IPS-15b (cell line): ENCODE measurements around the gene RASAL3.

Experiments
- H3K27me3 ChIP-seq: one replicate; pipeline ENCODE4 v1.6.1; 2013; ENCODE audit warnings: low read length; ENCODE audit not compliant: control insufficient read depth, insufficient read depth
- H3K36me3 ChIP-seq: one replicate; pipeline ENCODE4 v1.6.1; 2013; ENCODE audit warnings: low read length; ENCODE audit not compliant: control insufficient read depth, insufficient read depth
- H3K4me1 ChIP-seq: one replicate; pipeline ENCODE4 v1.6.1; 2013; ENCODE audit warnings: mild to moderate bottlenecking, low read length; ENCODE audit not compliant: control insufficient read depth, insufficient read depth
- H3K4me3 ChIP-seq: one replicate; pipeline ENCODE4 v1.5.1; 2013; ENCODE audit warnings: low read depth, low read length
- H3K9ac ChIP-seq: one replicate; pipeline ENCODE4 v1.6.1; 2013; ENCODE audit warnings: low read depth, mild to moderate bottlenecking, low read length
- H3K9me3 ChIP-seq: one replicate; pipeline ENCODE4 v1.6.1; 2013; ENCODE audit warnings: mild to moderate bottlenecking, low read length; ENCODE audit not compliant: control insufficient read depth, insufficient read depth

RASAL3 gene

DNA sequence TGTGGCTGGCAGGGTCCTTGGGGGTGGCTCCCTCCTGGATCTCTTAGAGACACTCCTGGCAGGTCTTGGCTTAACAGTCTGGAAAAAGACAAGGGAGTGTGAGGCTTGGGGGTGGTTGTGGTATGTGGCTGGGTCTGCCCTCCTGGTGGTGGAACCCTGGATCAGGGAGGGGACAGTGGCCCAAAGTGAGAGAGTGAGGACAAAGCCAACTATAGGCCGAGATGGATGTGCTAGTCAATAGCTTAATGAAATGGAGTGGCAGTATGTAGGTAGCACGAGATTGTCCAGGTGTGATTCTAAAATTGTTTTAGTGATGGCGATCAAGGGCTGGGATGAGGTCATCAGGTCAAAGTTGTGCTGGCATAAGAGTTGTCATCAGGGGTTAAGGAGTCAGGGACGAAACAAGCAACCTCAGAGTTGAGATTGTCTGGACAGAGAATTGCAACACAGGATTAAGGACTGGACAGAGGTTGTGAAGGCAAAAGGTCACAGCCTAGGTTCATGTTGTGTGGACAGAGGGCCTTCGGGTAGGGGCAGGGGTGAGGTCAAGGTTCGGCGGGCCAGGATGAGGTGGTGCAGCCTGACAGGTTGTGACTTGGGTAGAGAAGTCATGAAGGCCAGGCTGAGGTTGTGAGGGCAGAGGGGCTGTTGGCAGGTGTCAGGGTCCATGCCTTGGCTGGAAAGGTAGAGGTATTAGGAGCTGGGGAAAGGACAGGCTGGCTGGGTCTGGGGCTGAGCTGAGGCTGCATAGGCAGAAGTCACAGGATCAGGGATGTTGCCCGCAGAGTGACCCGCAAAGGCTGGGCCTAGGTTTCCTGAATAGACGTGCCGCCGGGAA is 4.5 kb upstream of the RASAL3 start:
- no peak overlapping the region for H3K9ac ChIP-seq
- no peaks in the 10 kb centered on the region for H3K4me1 ChIP-seq
- H3K4me3 ChIP-seq: peak overlapping the region; percentile 77

DNA sequence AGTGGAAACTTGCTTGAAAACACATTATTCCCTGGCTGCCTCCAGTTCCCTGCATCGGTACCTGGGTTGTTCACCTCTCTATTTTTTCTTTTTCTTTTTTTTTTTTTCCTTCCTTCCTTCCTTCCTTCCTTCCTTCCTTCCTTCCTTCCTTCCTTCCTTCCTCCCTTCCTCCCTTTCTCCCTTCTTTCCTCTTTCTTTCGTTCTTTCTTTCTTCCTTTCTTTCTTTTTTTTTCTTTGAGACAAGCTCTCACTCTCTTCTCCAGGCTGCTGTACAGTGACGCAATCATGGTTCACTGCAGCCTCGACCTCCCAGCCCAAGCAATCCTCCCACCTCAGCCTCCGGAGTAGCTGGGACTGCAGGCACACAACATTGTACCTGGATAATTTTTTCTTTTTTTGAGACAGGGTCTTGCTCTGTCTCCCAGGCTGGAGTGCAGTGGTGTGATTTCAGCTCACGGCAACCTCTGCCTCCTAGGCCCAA is 3.4 kb upstream of the RASAL3 start:
- no peaks in the 10 kb centered on the region for H3K9me3 ChIP-seq
- H3K27me3 ChIP-seq: peaks cover 58% of the 10 kb centered on the region
- no peak overlapping the region for H3K4me3 ChIP-seq
- H3K36me3 ChIP-seq: peaks cover 2% of the 10 kb centered on the region
- no peaks in the 10 kb centered on the region for H3K4me1 ChIP-seq
- no peak overlapping the region for H3K9ac ChIP-seq

More for the DNA sequence above, 4.5 kb upstream of the RASAL3 start:
- Histone ChIP-seq H3K27me3 (peaks cover 54% of the 10 kb centered on the region), H3K36me3 (peaks cover 2% of the 10 kb centered on the region), H3K9me3 (no peaks in the 10 kb centered on the region)

DNA sequence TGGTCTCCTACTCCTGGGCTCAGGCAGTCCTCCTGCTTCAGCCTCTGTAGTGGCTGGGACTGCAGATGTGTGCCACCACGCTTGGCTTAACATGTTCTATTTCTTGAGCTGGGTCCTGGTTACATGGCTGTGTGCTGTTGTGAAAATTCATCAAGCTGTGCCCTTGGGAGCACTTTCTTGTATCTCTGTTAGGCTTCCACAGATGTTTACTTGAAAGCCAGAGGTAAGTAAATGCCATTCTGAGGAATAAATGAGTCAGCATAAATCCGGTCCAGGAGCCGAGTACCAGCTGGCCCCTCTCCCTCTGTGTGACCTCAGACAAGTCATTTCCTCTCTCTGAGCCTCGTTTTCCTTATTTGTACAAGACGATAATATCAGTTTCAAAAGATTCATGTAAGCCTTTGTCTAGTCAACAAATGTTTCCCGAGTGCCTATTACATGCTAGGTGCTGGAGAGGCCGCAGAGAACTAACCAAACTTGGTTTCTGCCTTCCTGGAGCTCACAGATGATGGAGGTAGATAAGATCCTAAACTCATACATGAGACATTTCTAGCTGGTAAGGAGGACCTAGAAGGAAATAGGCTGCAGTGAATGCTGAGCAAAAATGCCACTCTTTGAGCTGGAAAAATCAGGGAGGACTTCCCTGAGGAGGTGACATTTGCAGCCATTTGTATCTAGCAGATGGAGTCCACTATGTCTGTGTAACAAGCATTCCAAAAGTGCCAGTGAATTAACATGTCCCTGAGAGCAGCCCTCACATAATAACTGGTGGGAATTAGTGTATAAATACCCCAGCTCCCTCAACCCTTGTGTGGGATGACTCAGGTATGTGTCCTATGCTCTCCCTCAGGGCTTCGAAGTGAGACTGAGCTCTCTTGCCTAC is 2.7 kb upstream of the RASAL3 start:
- no peaks in the 10 kb centered on the region for H3K9me3 ChIP-seq
- H3K4me1 ChIP-seq: no peaks in the 10 kb centered on the region
- H3K9ac ChIP-seq: no peak overlapping the region
- peaks cover 54% of the 10 kb centered on the region for H3K27me3 ChIP-seq
- peaks cover 2% of the 10 kb centered on the region for H3K36me3 ChIP-seq
- no peak overlapping the region for H3K4me3 ChIP-seq

DNA sequence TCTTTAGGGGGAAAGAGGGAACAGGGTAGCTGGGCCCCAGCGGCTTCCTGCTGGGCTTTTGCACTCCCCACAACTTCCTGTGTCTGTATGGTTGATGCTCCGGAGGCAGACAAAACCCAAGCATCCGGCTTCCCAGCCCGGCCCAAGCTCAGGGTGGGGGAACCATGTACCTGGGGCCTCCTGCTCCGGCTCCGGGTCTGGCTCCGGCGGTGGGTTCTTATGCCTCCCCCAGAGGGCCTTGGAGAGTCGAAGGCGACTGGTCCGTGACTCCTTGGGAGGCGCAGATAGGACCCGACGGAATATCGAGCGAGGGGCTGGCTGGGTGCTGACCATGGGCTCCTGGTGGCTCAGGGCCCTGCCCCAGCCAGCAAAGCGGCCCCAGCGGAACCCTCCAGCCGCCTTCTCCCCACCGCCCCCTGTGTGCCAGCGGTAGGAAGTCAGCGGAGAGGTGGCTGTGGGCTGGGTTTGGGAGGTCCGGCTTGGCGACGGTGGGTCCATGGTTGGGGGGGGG is 428 bp downstream of the RASAL3 start:
- no peaks in the 10 kb centered on the region for H3K9me3 ChIP-seq
- H3K36me3 ChIP-seq: no peaks in the 10 kb centered on the region
- peaks cover 54% of the 10 kb centered on the region for H3K27me3 ChIP-seq
- H3K9ac ChIP-seq: peak overlapping the region; percentile 76
- H3K4me3 ChIP-seq: peak overlapping the region; percentile 51
- no peaks in the 10 kb centered on the region for H3K4me1 ChIP-seq

DNA sequence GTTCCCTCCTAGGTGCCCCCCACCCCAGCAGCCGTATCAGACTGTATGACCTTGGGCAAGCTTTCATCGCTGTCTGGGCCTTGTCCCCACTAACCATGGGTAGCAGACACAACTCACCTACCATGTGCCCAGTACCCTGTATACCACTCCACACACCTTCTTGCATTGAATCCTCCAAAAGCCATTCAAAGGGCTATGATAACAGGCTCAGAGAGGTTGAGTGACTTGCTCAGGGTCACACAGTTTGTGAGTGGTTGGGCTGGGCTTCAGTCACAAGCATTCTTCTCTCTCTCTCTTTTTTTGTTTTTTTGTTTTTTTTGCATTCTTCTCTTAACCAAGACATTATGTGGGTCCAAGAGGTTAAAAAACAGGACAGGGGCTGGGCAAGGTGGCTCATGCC is 2.6 kb downstream of the RASAL3 start:
- Histone ChIP-seq H3K9ac (no peak overlapping the region), H3K4me1 (peaks cover 2% of the 10 kb centered on the region), H3K4me3 (no peak overlapping the region), H3K36me3 (no peaks in the 10 kb centered on the region), H3K27me3 (peaks cover 51% of the 10 kb centered on the region), H3K9me3 (no peaks in the 10 kb centered on the region)

DNA sequence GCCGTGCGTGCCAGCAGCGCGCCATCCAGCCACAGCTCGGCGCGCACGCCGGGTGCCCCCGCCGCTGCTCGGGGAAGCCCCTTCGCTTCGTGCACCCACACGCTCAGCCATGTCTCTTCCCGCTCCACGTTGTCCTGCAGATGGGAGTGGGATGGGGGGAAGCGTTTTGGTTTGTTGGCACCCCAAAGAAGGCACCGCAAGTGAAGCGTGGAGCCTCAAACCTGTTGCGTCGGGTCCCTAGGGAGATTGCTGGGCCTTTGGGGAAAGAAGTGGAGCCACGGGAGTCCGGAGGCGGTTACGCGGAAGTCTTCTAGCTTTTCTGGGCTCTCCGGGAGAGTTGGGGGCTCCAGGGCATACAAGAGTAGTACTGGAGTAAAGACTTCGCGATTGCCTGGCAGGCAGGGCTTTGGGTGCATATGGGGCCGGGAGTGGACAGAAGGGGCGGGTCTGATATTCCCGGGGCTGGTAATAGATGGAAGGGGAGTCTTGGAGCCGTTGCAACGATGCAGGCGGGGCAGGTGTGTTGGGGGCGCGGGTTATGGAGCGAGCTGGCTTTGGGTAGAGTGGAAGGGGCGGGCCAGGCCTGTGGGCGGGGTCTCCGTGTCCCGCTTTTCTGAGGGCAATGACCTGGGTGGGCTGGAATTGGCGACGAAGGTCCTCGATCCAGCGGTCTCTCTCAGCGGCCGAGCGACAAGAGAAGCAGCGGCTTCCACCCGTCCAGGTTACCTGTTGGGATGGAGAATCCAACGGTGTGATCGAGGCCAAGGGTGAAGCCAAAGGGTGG is 6.5 kb downstream of the RASAL3 start:
- no peaks in the 10 kb centered on the region for H3K36me3 ChIP-seq
- peaks cover 70% of the 10 kb centered on the region for H3K27me3 ChIP-seq
- no peak overlapping the region for H3K9ac ChIP-seq
- H3K4me3 ChIP-seq: peak overlapping the region; percentile 47
- peaks cover 4% of the 10 kb centered on the region for H3K4me1 ChIP-seq
- no peaks in the 10 kb centered on the region for H3K9me3 ChIP-seq

DNA sequence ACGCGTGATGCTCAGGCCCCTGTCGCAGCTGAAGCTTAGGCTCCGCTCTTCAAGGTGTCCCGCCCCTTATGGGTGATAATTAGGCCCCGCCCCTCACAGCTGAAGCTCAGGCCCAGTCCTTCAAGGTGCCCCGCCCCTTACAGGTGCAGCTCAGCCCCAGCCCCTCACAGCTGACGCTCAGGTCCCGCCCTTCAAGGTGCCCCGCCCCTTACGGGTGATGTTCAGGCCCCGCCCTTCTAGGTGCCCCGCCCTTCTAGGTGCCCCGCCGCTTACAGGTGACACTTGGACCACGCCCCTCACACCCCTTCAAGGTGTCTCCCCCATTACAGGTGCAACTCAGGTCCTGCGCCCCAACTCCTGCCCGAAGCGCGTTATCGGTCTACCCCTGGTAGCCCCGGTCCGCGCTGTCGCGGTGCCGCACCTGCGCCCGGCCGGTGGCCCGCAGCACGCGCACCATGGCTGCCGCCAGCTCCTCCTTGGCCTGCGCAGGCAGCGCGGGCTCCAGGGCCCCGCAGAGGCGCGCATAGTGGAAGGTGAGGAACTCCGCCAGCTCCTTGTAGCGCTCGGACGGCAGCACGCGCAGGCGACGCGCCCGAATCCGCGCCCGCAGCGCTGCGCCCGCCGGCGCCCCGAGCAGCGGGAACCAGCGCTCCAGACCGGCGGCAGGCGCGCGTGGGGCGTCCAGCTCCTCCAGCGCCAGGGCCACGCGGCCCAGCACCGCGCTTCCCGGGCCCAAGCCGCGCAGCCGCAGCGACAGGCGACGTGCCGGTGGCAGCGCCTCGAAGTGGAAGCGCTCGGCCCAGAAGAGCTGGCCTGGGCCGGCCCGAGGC is 7.3 kb downstream of the RASAL3 start:
- peaks cover 4% of the 10 kb centered on the region for H3K4me1 ChIP-seq
- H3K36me3 ChIP-seq: no peaks in the 10 kb centered on the region
- H3K27me3 ChIP-seq: peaks cover 70% of the 10 kb centered on the region
- H3K9me3 ChIP-seq: no peaks in the 10 kb centered on the region
- no peak overlapping the region for H3K9ac ChIP-seq
- H3K4me3 ChIP-seq: peak overlapping the region; percentile 49

DNA sequence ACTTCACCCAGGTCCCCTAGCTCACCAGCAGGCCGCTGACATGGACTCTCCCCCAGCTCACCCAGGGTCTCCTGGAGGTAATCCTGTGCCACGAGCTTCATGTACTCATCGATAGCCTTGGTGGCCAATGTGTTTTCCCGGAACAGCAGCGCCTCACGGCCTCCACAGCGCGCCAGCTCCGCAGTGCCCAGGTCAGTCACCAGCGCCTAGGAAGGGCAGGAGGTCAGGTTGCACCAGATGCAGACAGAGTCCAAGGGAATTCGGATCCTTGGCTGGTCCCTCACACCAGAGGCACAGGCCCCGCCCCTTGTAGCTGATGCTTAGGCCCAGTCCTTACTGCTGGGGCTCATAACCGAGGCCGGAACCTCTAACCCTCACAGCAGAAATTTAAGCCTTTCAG is 7.9 kb downstream of the RASAL3 start:
- no peaks in the 10 kb centered on the region for H3K36me3 ChIP-seq
- H3K4me1 ChIP-seq: peaks cover 4% of the 10 kb centered on the region
- peak overlapping the region; percentile 49 for H3K4me3 ChIP-seq
- H3K9me3 ChIP-seq: no peaks in the 10 kb centered on the region
- peaks cover 70% of the 10 kb centered on the region for H3K27me3 ChIP-seq
- H3K9ac ChIP-seq: no peak overlapping the region

DNA sequence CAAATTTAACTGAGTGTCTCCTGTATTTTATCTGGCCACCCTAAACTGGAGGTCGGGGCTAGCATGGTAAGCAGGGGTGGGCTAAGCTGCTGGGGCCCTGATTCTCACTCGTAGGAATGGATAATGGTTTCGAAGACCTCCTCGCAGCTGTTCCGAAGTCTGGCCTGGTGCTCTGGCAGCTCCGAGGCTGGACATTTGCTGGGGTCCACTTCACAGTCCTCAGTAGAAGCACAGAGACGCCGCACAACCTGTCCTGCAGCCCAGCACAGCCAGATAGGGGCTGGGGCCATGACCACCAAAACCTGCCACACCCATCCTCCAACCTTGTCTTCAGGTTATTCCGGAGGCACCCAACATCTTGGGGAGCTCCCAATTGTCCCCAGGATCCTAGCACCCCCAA is 8.3 kb downstream of the RASAL3 start:
- Histone ChIP-seq H3K27me3 (peaks cover 70% of the 10 kb centered on the region), H3K9ac (no peak overlapping the region), H3K4me3 (peak overlapping the region; percentile 49)

DNA sequence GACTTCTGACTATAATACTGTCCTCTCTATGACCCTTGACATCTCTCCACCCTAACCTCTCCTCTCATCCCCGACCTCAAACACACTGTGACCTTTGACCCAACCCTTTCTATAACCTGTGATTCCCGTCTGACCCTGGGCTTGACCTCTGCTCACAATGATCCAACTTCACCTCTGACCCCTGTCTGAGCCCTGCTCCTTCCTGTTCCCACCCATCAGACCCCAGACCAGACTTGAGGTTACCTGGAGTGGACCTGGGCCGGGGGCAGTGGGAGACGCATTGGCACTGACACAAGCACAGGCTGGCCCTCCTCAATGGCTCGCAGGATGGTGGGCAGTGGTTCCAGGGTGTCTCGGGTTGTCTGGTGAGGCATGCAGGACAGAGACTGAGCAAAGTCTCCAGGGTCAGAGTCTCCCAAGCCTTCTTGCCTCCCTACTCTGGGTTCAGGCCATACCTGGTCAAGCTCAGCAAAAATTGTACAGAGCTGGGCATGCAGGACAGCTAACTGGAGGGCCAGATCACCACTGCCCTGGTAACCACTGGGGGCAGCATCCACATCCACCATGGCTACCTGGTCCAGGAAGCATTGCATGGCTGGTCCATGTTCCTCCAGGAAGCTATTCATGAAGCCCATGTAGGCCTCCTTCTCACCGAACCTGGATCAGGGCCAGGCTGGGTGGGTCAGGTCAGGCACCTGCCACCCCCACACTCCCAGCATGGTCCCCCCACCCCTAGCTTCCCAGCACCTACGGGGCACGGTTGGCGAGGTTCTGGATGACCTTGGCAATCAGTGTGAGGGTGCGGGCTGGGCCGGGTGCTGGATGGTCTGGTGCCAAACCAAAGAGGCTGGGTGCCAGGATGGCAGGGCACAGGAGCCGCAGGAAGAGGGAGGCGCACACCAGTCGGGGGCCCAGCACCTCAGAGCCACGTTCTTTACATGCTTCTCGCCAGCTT is 10.2 kb downstream of the RASAL3 start:
- H3K9ac ChIP-seq: no peak overlapping the region
- peak overlapping the region; percentile 65 for H3K4me3 ChIP-seq
- peaks cover 4% of the 10 kb centered on the region for H3K4me1 ChIP-seq
- H3K36me3 ChIP-seq: no peaks in the 10 kb centered on the region
- H3K27me3 ChIP-seq: peaks cover 54% of the 10 kb centered on the region
- no peaks in the 10 kb centered on the region for H3K9me3 ChIP-seq

More for the DNA sequence above, 8.3 kb downstream of the RASAL3 start:
- peaks cover 4% of the 10 kb centered on the region for H3K4me1 ChIP-seq
- no peaks in the 10 kb centered on the region for H3K36me3 ChIP-seq
- H3K9me3 ChIP-seq: no peaks in the 10 kb centered on the region
